ENCODE measurements around the gene CLEC1B. TPM values are rescaled to one million over a fixed set of nuclear protein-coding genes. Genes with fewer than 3 reads are reported as not detected.

CLEC1B gene
- total RNA-seq, 1 donor from 2014 or later, result not detected

DNA sequence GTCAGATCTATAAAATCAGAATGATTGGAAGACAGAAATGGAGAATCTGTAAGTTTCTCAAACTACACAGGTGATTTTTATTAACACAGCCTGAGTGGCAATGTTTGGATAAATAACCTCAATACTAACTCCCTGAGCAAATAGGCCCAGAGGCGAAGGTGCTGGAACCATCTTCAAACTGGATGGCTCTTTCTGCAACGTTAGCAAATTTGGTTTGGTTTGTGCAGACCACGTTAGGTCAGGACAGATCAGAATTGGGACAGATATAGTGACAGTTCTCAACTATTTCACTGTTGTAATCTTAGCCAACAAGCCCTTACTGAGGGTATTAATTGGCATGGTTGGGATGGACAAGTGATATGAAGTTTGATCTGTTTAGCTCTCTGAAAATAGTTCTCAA is 22.4 kb upstream of the CLEC1B start:
- Mint-ChIP-seq H3K27ac (ENCODE audit: unreplicated experiment) (no peak overlapping the region), H3K9me3 (peaks cover 3% of the 10 kb centered on the region), H3K36me3 (ENCODE audit: low read depth) (no peaks in the 10 kb centered on the region), H3K4me3 (no peak overlapping the region), H3K4me1 (peaks cover 9% of the 10 kb centered on the region), H3K27me3 (ENCODE audit: low read depth) (no peaks in the 10 kb centered on the region)
- DNase-seq (ENCODE audit: low read depth, low spot score), result no peak
- TF ChIP-seq, protein P1, sequence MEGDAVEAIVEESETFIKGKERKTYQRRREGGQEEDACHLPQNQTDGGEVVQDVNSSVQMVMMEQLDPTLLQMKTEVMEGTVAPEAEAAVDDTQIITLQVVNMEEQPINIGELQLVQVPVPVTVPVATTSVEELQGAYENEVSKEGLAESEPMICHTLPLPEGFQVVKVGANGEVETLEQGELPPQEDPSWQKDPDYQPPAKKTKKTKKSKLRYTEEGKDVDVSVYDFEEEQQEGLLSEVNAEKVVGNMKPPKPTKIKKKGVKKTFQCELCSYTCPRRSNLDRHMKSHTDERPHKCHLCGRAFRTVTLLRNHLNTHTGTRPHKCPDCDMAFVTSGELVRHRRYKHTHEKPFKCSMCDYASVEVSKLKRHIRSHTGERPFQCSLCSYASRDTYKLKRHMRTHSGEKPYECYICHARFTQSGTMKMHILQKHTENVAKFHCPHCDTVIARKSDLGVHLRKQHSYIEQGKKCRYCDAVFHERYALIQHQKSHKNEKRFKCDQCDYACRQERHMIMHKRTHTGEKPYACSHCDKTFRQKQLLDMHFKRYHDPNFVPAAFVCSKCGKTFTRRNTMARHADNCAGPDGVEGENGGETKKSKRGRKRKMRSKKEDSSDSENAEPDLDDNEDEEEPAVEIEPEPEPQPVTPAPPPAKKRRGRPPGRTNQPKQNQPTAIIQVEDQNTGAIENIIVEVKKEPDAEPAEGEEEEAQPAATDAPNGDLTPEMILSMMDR (conservative IDR thresholded peaks at IDR 0.05), result no peak

DNA sequence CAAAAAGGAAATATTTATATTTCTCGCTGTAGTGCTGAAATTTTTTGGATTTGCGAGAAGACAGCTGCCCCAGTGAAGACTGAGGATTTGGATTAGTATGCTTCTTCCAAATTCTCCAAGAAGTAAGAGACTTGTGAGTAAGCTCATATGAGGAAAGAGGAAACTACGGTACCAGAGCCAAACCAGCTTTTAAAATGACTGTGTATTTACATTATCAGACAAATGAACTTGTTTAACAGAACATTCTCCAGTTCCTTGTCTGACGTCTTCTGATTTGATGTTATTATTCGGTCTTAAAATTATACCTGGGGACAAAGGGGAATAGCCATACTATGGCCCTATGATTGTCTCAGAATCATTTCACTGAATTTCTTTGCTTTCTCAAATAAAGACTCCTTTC is 19.5 kb upstream of the CLEC1B start:
- H3K27ac Mint-ChIP-seq (ENCODE audit: unreplicated experiment), result no peak overlapping the region
- H3K36me3 Mint-ChIP-seq (ENCODE audit: low read depth), result no peaks in the 10 kb centered on the region
- no peak overlapping the region for H3K4me3 Mint-ChIP-seq
- TF ChIP-seq, protein P1 (conservative IDR thresholded peaks at IDR 0.05), result no peak
- H3K4me1 Mint-ChIP-seq, result peaks cover 9% of the 10 kb centered on the region
- H3K9me3 Mint-ChIP-seq, result no peaks in the 10 kb centered on the region
- DNase-seq (ENCODE audit: low read depth, low spot score), result no peak
- no peaks in the 10 kb centered on the region for H3K27me3 Mint-ChIP-seq (ENCODE audit: low read depth)

DNA sequence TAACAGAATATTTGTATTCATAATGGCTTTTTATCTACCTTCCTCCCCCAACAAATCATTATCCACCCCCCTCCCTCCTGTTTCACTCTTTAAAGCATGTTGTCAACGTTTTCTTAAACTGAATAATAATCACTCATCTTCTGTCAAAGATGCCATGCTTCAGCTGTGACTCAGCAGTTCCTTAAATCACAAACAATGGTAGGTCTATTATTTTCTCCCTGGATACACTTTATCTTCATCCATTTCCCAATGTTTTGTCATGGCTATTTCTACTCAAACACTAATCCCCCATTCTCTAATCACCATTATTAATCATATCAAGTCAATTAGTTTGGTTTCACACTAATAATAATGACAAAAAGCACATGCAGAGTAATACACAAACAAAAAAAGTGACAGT is 18.0 kb upstream of the CLEC1B start:
- no peaks in the 10 kb centered on the region for H3K27me3 Mint-ChIP-seq (ENCODE audit: low read depth)
- H3K27ac Mint-ChIP-seq (ENCODE audit: unreplicated experiment), result no peak overlapping the region
- H3K9me3 Mint-ChIP-seq, result no peaks in the 10 kb centered on the region
- no peaks in the 10 kb centered on the region for H3K36me3 Mint-ChIP-seq (ENCODE audit: low read depth)
- DNase-seq (ENCODE audit: low read depth, low spot score), result no peak
- peaks cover 15% of the 10 kb centered on the region for H3K4me1 Mint-ChIP-seq
- TF ChIP-seq, protein P1 (conservative IDR thresholded peaks at IDR 0.05), result no peak
- no peak overlapping the region for H3K4me3 Mint-ChIP-seq

DNA sequence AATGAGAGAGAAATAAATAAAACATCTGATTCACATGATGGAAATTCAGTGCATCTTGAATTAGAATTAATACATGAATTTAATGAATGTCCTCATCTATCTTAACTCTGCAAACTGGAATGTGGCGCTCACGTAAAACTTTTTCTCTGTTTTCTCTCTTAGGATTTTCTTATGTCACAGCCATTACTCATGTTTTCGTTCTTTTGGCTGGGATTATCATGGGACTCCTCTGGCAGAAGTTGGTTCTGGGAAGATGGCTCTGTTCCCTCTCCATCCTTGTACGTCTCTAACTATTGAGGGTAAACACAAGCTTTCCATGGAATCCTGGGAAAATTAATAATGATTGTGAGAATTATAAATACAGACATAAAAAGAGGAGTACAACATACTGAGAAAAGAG is 16.5 kb upstream of the CLEC1B start:
- Mint-ChIP-seq H3K36me3 (ENCODE audit: low read depth) (no peaks in the 10 kb centered on the region), H3K27ac (ENCODE audit: unreplicated experiment) (no peak overlapping the region), H3K9me3 (no peaks in the 10 kb centered on the region), H3K4me3 (no peak overlapping the region), H3K4me1 (peaks cover 15% of the 10 kb centered on the region), H3K27me3 (ENCODE audit: low read depth) (no peaks in the 10 kb centered on the region)
- DNase-seq (ENCODE audit: low read depth, low spot score), result no peak
- TF ChIP-seq, protein P1 (conservative IDR thresholded peaks at IDR 0.05), result no peak

DNA sequence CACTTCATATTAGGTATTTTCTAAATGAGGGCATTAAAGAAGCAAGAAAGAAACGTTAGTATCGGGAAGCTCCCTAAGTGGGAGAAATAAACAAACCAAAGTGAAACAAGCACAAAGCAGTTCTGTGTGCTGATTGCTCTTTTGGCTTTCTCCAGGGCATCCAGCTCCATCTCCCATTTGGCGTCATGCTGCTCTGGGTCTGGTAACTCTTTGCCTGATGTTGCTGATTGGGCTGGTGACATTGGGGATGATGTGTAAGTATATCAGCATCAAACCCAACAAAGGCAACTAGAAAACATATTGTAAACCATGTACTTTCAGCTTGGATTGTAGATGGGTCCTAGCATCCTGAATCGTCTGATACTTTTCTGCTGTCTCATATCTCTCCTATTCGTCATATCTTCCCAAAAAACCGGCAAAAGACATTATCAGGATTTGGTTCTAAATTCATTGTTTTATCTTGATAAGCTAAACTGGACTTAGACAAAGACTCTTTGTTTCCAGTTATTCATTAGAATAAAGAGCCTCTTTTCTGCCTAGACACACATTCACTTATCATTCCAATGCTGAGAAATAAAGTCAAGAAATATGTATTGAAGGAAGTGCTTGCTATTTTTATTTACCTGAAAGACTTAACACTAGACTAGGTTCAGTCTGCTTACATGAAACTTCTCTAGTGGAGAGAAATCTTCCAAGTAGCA is 13.9 kb upstream of the CLEC1B start:
- no peak overlapping the region for H3K27ac Mint-ChIP-seq (ENCODE audit: unreplicated experiment)
- no peak for DNase-seq (ENCODE audit: low read depth, low spot score)
- TF ChIP-seq, protein P1 (conservative IDR thresholded peaks at IDR 0.05), result no peak
- H3K9me3 Mint-ChIP-seq, result no peaks in the 10 kb centered on the region
- H3K27me3 Mint-ChIP-seq (ENCODE audit: low read depth), result no peaks in the 10 kb centered on the region
- H3K4me3 Mint-ChIP-seq, result no peak overlapping the region
- H3K36me3 Mint-ChIP-seq (ENCODE audit: low read depth), result no peaks in the 10 kb centered on the region
- H3K4me1 Mint-ChIP-seq, result peaks cover 15% of the 10 kb centered on the region

Data from neural crest cell (in vitro differentiated cells).